Stimulated activated CD4-positive, alpha-beta T cell treated with anti-CD3 and anti-CD28 coated beads, TNF-alpha, amount 100 ng/mL, for 1 hour (primary cell): ENCODE results near the gene SALL4.
"Not testable (repeated sequence)": the region's sequence is repeated elsewhere in the genome, so short reads cannot be mapped to it uniquely, and the experiment has no call there.

Experiments
- DNase-seq, 3 donors: peaks; one replicate each; pipeline ENCODE4 v3.0.0-alpha.2; 2020; ENCODE audit warnings: low read depth in 3 of 3, low spot score in 1 of 3

SALL4 gene

GRCh38 chr20:51802170-51802751 is at the start of gene SALL4:
SALL4 (minus strand) TSS chr20:51802521; CDS start chr20:51802408, 113 bp downstream.
- DNase-seq = no peak

- no peak for DNase-seq
Measured at GRCh38 chr20:51848346-51848745, 46.0 kb upstream of the SALL4 start.

GRCh38 chr20:51840865-51841264 is 38.5 kb upstream of the SALL4 start:
- DNase-seq = no peak

GRCh38 chr20:51837876-51838420 is 35.6 kb upstream of the SALL4 start:
- no peak for DNase-seq

GRCh38 chr20:51837436-51837835 is 35.1 kb upstream of the SALL4 start:
- DNase-seq = no peak

GRCh38 chr20:51833326-51833725 is 31.0 kb upstream of the SALL4 start:
- no peak for DNase-seq

GRCh38 chr20:51832276-51832675 is 30.0 kb upstream of the SALL4 start:
- no peak for DNase-seq

- DNase-seq = no peak
Measured at GRCh38 chr20:51831866-51832265, 29.5 kb upstream of the SALL4 start.

- DNase-seq = no peak
Measured at GRCh38 chr20:51830538-51830937, 28.2 kb upstream of the SALL4 start.

GRCh38 chr20:51828762-51829161 is 26.4 kb upstream of the SALL4 start:
- no peak for DNase-seq

- no peak for DNase-seq
Measured at GRCh38 chr20:51826372-51826771, 24.1 kb upstream of the SALL4 start.

GRCh38 chr20:51818479-51819008 is 16.2 kb upstream of the SALL4 start:
- DNase-seq = no peak

- not testable (repeated sequence) for DNase-seq
Measured at GRCh38 chr20:51816856-51817255, 14.5 kb upstream of the SALL4 start.

- no peak for DNase-seq
Measured at GRCh38 chr20:51815383-51816076, 13.2 kb upstream of the SALL4 start.

- no peak for DNase-seq
Measured at GRCh38 chr20:51812861-51813260, 10.5 kb upstream of the SALL4 start.

- DNase-seq = no peak
Measured at GRCh38 chr20:51811514-51812128, 9.3 kb upstream of the SALL4 start.

GRCh38 chr20:51811042-51811355 is 8.7 kb upstream of the SALL4 start:
- DNase-seq = no peak

- DNase-seq = no peak
Measured at GRCh38 chr20:51810155-51811041, 8.1 kb upstream of the SALL4 start.

- no peak for DNase-seq
Measured at GRCh38 chr20:51807720-51808250, 5.5 kb upstream of the SALL4 start.

- no peak for DNase-seq
Measured at GRCh38 chr20:51804754-51805153, 2.4 kb upstream of the SALL4 start.
